Measurements from ENCODE around the gene SLC39A7.

The SLC39A7 gene

GRCh38 chr6:33243476-33243875 lies 42.8 kb downstream of the SLC39A7 start:
- DNase-seq: no peak

DNA sequence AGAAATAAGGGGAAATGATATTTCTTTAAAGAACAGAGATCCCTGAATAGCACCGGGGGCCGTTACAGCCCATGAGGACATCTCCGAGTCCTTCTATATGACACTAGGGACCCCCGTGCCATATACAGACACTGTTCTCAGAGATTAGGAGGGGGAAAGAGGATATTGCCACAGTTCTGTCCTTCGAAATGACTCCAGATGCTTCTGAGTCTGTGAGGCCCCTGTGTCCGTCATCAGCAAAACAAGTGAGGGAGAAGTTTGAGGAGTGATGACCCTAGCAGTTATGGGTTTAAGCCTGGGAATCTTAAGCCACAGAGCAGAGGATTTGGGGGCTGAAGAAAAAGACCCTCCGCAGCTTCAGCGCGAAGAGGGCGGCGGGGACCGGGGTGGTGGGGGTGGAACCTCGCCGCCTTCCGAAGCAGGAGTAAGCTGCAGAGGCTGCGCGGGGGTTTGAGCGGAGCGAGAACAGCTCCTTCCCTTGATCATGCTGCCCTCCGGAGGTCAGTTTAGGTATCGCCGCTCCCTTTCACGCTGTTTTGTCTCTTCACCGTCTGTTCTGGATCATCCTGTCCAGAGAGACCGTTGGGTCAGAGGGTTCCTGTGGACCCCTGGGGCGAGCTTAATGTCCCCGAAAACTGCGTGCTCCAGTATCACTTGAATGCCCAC lies 47.4 kb downstream of the SLC39A7 start:
- peak; percentile 89 for DNase-seq

GRCh38 chr6:33248643-33248931 lies 47.9 kb downstream of the SLC39A7 start:
- peak; percentile 85 for DNase-seq

DNA sequence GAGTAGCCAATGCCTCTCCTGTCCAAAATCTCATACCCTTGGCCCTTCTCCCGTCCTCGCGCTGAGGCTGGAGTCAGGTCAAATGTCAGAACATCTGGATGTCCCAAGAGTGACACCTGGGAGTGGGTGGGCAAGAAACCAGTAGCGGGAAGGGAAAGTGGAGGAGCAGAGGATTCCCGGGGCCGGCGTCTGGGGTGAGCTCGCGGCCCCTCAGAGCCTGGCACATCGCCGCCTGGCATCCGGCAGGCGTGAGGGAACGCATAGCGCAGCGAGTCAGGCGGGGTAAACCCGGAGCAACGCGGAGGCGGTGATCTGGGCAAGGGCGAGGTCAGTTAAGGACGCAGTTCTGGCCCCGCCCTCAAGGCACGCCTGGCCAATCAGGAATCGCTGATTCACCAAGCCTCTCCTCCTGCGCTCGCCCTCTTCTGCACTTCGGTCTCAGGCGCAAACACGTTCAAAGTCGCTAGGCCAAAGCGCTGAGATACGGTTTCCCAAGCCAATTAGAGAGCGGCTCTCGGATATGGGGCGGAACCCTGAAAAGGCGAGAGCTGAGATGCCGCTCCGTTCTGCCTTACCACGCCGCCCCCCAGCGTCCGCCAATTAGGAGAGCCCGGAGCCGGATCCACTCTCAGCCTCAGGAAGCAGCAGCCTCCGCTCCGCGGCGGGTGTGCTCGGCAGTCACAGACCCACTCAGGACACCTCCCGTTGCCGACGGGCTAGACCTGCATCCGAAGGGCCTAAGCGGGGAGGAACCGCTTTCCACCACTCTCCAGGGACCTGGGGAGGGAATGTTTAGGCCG lies 48.5 kb downstream of the SLC39A7 start:
- peak; percentile 99 for DNase-seq

DNA sequence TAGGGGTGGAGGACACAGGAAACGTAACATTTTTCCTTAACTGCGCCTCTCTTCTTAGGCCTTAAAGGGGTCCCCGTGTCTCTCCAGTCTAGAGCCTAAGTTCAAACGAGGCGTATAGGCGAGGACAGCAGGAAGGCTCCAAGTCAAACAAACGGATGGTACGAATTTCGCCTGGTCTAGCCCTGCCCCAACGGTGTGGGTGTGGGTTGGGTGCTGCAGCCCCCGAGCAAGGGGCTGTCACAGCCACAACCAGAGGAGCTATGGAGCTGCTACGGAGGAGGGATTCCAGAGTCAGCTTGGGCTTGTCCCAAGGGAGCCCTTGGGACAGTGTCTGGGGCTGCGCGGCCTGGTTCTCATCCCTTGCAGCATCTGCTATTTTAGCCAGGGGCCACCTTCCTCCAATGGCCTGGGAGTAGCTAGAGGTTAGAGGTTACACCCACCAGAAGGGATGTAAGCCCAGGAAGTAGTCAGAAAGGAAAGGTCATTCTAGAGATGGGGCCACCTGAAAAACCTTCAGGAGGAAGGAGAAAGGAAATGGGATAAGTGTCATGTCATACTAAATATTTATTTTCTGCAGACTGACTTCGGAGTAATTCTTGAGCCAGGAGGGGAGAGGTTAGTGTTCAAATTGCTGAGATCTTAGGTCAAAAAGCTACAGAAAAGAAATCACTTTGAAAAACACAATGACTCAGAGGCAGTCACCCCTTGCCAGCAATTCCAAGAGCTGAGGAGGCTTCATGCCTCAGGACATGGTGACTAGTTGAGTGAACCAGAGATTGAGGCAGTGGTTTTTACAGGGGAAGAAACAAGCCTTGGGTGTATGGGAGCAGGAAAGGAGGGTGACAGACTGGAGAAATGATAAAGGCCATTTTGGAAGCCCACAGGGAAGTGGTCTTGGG lies 49.3 kb downstream of the SLC39A7 start:
- DNase-seq: no peak

GRCh38 chr6:33250731-33251130 lies 50.1 kb downstream of the SLC39A7 start:
- no peak for DNase-seq

DNA sequence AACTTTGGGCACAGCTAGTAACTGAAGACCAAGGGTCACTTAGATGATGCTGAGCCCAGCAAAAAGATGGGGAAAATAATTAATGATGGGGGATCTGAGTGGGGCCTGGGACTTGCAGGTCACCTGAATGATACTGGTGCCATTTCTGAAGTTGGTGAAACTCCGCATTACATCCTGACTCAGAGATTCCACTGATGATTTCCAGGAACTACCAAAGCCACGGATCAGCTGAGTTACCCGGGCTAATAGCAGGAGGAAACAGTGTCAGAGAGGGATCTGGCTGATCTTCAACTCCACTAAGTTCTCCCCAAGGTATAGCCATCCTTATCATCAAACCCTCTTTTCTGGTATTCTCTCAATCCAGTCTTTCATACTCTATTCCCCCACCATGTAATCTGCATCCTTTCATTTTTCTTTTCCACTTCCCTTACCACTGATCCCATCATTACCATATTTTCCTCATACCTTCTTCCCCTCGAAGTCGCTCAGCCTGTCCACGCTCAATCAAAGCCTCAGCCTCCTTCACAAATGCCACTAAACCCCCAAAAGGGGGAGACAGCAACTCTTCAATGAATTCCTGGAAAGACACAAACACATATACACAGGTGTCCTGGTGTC lies 50.8 kb downstream of the SLC39A7 start:
- DNase-seq: no peak

DNA sequence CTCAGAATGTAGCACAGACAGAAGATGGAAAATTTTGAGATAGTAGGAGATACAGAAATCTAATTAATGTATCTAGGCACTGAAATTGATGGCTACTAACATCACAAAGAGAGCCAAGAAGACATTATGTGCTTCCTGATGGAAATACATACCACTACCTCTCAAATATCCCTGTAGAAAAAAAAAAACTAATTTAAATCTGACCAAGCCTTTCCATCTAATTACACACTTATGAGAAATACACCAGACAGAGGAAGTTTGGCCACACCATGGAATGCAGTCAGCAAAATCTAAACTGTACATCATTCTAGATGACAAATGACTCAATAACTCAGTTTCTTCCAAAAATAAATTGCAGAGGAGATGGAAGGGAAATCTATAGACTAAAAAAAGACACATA lies 52.1 kb downstream of the SLC39A7 start:
- DNase-seq: no peak
